Measurements from ENCODE around the gene PNP.
A peak's percentile ranks its signal among the peaks of the same experiment; 100 is the strongest.

Gene PNP

DNA sequence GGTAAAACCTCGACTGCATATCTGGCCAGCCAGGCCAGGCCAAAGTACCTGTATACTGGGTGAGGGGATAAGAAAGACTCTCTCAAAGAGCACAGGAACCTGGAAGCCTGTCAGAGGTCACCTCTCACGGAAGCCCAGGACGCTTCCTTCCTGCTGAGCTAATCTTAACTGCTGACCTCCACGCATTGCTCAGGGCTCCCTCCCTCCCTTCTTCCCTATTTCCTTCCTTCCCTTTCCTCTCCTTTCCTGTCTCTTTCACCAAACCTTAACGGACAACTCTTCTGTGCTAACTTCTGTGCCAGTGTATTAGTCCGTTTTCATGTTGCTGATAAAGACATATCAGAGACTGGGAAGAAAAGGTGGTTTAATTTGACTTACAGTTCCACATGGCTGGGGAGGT is 21.4 kb downstream of the PNP start:
- no peaks in the 10 kb centered on the region for H3K79me2 ChIP-seq (ENCODE audit: insufficient read depth, low read depth)
- no peaks in the 10 kb centered on the region for H3K36me3 ChIP-seq (ENCODE audit: insufficient read depth)
- peak overlapping the region; percentile 86 for H3K27ac ChIP-seq
- H3K9ac ChIP-seq, result peak overlapping the region; percentile 61; the same call in 1 of the 2 replicates
- H4K20me1 ChIP-seq (ENCODE audit: insufficient read depth), result no peaks in the 10 kb centered on the region
- TF ChIP-seq, protein P1, sequence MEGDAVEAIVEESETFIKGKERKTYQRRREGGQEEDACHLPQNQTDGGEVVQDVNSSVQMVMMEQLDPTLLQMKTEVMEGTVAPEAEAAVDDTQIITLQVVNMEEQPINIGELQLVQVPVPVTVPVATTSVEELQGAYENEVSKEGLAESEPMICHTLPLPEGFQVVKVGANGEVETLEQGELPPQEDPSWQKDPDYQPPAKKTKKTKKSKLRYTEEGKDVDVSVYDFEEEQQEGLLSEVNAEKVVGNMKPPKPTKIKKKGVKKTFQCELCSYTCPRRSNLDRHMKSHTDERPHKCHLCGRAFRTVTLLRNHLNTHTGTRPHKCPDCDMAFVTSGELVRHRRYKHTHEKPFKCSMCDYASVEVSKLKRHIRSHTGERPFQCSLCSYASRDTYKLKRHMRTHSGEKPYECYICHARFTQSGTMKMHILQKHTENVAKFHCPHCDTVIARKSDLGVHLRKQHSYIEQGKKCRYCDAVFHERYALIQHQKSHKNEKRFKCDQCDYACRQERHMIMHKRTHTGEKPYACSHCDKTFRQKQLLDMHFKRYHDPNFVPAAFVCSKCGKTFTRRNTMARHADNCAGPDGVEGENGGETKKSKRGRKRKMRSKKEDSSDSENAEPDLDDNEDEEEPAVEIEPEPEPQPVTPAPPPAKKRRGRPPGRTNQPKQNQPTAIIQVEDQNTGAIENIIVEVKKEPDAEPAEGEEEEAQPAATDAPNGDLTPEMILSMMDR (conservative IDR thresholded peaks at IDR 0.05; ENCODE audit: low read depth, low read length), result no peak
- peaks cover 66% of the 10 kb centered on the region for H3K4me1 ChIP-seq (ENCODE audit: low read depth, poor library complexity, severe bottlenecking)
- H3K4me2 ChIP-seq, result peak overlapping the region; percentile 91
- H3K4me3 ChIP-seq (IDR thresholded peaks at IDR 0.05; ENCODE audit: insufficient read depth, low read depth, low read length), result no peak overlapping the region
- H3K27me3 ChIP-seq (ENCODE audit: insufficient read depth, low read depth), result no peaks in the 10 kb centered on the region
- peak overlapping the region; percentile 69 for H2AFZ ChIP-seq (ENCODE audit: low read depth)

DNA sequence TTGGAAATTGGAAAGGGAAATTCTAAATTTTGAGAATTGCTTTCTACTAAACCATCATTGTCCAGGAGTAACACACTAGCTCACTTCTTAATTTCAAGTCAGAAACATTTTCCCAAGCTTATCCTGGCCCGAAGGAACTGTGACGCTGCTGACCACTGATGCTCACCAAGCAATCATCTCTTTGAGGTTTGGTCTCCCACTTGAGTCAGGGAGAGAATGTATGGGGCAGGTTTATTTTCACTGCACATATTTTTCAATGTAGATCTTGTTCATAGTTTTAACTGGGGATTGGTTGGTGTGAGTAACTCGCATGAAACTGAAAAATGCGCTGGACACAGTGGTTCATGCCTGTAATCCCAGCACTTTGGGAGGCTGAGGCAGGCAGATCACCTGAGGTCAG is 23.3 kb downstream of the PNP start:
- Histone ChIP-seq H3K36me3 (ENCODE audit: insufficient read depth) (no peaks in the 10 kb centered on the region), H4K20me1 (ENCODE audit: insufficient read depth) (no peaks in the 10 kb centered on the region), H3K4me1 (ENCODE audit: low read depth, poor library complexity, severe bottlenecking) (peaks cover 81% of the 10 kb centered on the region), H2AFZ (ENCODE audit: low read depth) (peak overlapping the region; percentile 69), H3K9ac (0 out of 2 replicates have a peak overlapping the region, but pooled peaks have one; percentile 61), H3K4me3 (IDR thresholded peaks at IDR 0.05; ENCODE audit: insufficient read depth, low read depth, low read length) (no peak overlapping the region), H3K27me3 (ENCODE audit: insufficient read depth, low read depth) (no peaks in the 10 kb centered on the region), H3K79me2 (ENCODE audit: insufficient read depth, low read depth) (no peaks in the 10 kb centered on the region), H3K27ac (peak overlapping the region; percentile 86), H3K4me2 (peak overlapping the region; percentile 91)
- TF ChIP-seq, protein P1 (conservative IDR thresholded peaks at IDR 0.05; ENCODE audit: low read depth, low read length), result no peak

DNA sequence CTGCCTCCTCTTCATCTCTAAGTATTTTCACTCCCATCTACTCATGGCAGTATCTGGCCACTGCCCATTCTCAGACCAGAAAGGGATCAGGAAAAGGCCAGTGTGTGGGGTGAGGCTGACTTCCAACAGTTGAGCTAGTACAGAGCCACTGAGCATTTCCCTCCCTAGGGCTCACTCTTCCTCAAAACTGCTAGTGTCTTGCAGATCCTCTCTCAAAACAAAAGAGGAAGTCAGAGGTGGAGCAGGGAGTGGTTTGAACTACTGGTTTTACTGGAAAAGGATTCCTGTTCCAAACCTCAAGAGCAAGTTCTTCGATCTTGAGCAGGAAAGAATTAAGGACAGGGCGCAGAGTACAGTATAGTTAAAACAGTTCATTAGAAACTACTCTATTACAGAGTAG is 24.4 kb downstream of the PNP start:
- peak overlapping the region; percentile 34 for H2AFZ ChIP-seq (ENCODE audit: low read depth)
- H3K27me3 ChIP-seq (ENCODE audit: insufficient read depth, low read depth), result no peaks in the 10 kb centered on the region
- H3K4me1 ChIP-seq (ENCODE audit: low read depth, poor library complexity, severe bottlenecking), result peaks cover 85% of the 10 kb centered on the region
- H4K20me1 ChIP-seq (ENCODE audit: insufficient read depth), result no peaks in the 10 kb centered on the region
- H3K9ac ChIP-seq, result no peak overlapping the region
- no peaks in the 10 kb centered on the region for H3K79me2 ChIP-seq (ENCODE audit: insufficient read depth, low read depth)
- no peak overlapping the region for H3K4me3 ChIP-seq (IDR thresholded peaks at IDR 0.05; ENCODE audit: insufficient read depth, low read depth, low read length)
- TF ChIP-seq, protein P1 (conservative IDR thresholded peaks at IDR 0.05; ENCODE audit: low read depth, low read length), result no peak
- H3K4me2 ChIP-seq, result peak overlapping the region; percentile 91
- H3K27ac ChIP-seq, result peak overlapping the region; percentile 86
- no peaks in the 10 kb centered on the region for H3K36me3 ChIP-seq (ENCODE audit: insufficient read depth)

DNA sequence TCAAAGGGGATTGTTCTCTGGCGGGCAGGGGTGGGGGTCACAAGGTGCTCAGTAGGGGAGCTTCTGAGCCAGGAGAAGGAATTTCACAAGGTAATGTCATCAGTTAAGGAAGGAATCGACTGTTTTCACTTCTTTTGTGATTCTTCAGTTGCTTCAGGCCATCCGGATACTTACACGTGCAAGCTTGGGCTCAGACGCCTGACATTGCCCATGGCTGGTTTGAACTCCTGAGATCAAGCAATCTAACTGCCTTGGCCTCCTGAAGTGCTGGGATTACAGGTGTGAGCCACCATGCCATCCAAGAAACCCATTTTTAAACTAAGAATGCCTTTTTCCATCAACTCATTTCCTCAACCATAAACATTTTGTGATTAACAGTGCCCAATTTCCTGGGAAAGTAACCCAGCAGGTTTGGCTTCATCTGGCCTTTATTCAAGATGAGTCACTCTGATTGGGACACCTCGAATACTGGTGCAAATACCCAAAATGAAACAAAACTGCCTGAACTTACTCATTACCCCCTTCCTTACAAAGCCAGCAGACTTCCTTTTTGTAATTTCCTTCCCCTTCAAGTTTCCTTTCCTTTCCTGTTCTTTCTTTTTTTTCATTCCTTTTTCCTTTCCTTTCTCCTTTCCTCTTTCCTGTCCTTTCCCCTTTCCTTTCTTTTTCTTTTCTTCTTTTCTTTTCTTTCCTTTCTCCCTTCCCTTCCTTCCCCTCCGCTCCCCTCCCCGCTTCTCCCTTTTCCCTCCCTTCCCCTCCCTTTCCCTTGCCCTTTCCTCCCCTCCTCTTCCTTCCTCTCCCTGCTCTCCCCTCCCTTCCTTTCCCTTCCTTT is 25.9 kb downstream of the PNP start:
- no peak overlapping the region for H2AFZ ChIP-seq (ENCODE audit: low read depth)
- no peaks in the 10 kb centered on the region for H3K36me3 ChIP-seq (ENCODE audit: insufficient read depth)
- H3K4me2 ChIP-seq, result no peak overlapping the region

More for the DNA sequence above, 25.9 kb downstream of the PNP start:
- Histone ChIP-seq H3K4me1 (ENCODE audit: low read depth, poor library complexity, severe bottlenecking) (peaks cover 85% of the 10 kb centered on the region), H3K27me3 (ENCODE audit: insufficient read depth, low read depth) (no peaks in the 10 kb centered on the region), H3K4me3 (IDR thresholded peaks at IDR 0.05; ENCODE audit: insufficient read depth, low read depth, low read length) (no peak overlapping the region), H4K20me1 (ENCODE audit: insufficient read depth) (no peaks in the 10 kb centered on the region), H3K27ac (no peak overlapping the region), H3K9ac (no peak overlapping the region), H3K79me2 (ENCODE audit: insufficient read depth, low read depth) (no peaks in the 10 kb centered on the region)
- TF ChIP-seq, protein P1 (conservative IDR thresholded peaks at IDR 0.05; ENCODE audit: low read depth, low read length), result no peak

Measured in KMS-11 (cell line).